ENCODE data around the gene NDUFS7. TPM values are rescaled to one million over a fixed set of nuclear protein-coding genes. Genes with fewer than 3 reads are reported as not detected.
A peak's percentile ranks its signal among the peaks of the same experiment; 100 is the strongest.

The NDUFS7 gene
- total and polyA plus RNA-seq, 9 donors = 67.7 to 106 (median 89.2) TPM

- H3K4me3 ChIP-seq (ENCODE audit: low read length) = no peak overlapping the region
Measured at GRCh38 chr19:1383017-1383311, 743 bp upstream of the NDUFS7 start.

GRCh38 chr19:1384085-1384462 is 367 bp downstream of the NDUFS7 start:
- Histone ChIP-seq H3K36me3 (ENCODE audit: control insufficient read depth, insufficient read depth, low read length) (peaks cover 28% of the 10 kb centered on the region), H3K27me3 (ENCODE audit: control insufficient read depth, insufficient read depth, low read length) (no peaks in the 10 kb centered on the region), H3K4me1 (ENCODE audit: control insufficient read depth, insufficient read depth, low read length) (peaks cover 27% of the 10 kb centered on the region), H3K27ac (ENCODE audit: low read length) (peak overlapping the region; percentile 97), H3K9me3 (replicated peaks; ENCODE audit: control insufficient read depth, low read depth, low read length) (no peaks in the 10 kb centered on the region), H3K4me3 (ENCODE audit: low read length) (peak overlapping the region; percentile 93)
- DNase-seq = no peak
- 2% methylated on average over 20 of the region's 23 CpGs for WGBS (ENCODE audit: insufficient coverage)

More at GRCh38 chr19:1383017-1383311, 743 bp upstream of the NDUFS7 start:
- H3K36me3 ChIP-seq (ENCODE audit: control insufficient read depth, insufficient read depth, low read length) = peaks cover 22% of the 10 kb centered on the region
- no peak for DNase-seq
- no peaks in the 10 kb centered on the region for H3K9me3 ChIP-seq (replicated peaks; ENCODE audit: control insufficient read depth, low read depth, low read length)
- H3K4me1 ChIP-seq (ENCODE audit: control insufficient read depth, insufficient read depth, low read length) = peaks cover 27% of the 10 kb centered on the region
- no peak overlapping the region for H3K27ac ChIP-seq (ENCODE audit: low read length)
- no peaks in the 10 kb centered on the region for H3K27me3 ChIP-seq (ENCODE audit: control insufficient read depth, insufficient read depth, low read length)
- WGBS (ENCODE audit: insufficient coverage) = 20% methylated on average over 9 of the region's 9 CpGs

- Histone ChIP-seq H3K9me3 (replicated peaks; ENCODE audit: control insufficient read depth, low read depth, low read length) (no peaks in the 10 kb centered on the region), H3K4me1 (ENCODE audit: control insufficient read depth, insufficient read depth, low read length) (peaks cover 27% of the 10 kb centered on the region)
Measured at GRCh38 chr19:1384478-1385110, 887 bp downstream of the NDUFS7 start.

GRCh38 chr19:1385816-1386215 is 2.1 kb downstream of the NDUFS7 start:
- Histone ChIP-seq H3K4me1 (ENCODE audit: control insufficient read depth, insufficient read depth, low read length) (peaks cover 23% of the 10 kb centered on the region), H3K27me3 (ENCODE audit: control insufficient read depth, insufficient read depth, low read length) (no peaks in the 10 kb centered on the region), H3K4me3 (ENCODE audit: low read length) (no peak overlapping the region), H3K9me3 (replicated peaks; ENCODE audit: control insufficient read depth, low read depth, low read length) (no peaks in the 10 kb centered on the region), H3K36me3 (ENCODE audit: control insufficient read depth, insufficient read depth, low read length) (peaks cover 44% of the 10 kb centered on the region), H3K27ac (ENCODE audit: low read length) (no peak overlapping the region)
- DNase-seq = no peak
- WGBS (ENCODE audit: insufficient coverage) = 87% methylated on average over 3 of the region's 3 CpGs

More at GRCh38 chr19:1384478-1385110, 887 bp downstream of the NDUFS7 start:
- no peak for DNase-seq
- peak overlapping the region; percentile 93 for H3K4me3 ChIP-seq (ENCODE audit: low read length)
- H3K36me3 ChIP-seq (ENCODE audit: control insufficient read depth, insufficient read depth, low read length) = peaks cover 33% of the 10 kb centered on the region
- H3K27ac ChIP-seq (ENCODE audit: low read length) = peak overlapping the region; percentile 97
- WGBS (ENCODE audit: insufficient coverage) = 15% methylated on average over 11 of the region's 17 CpGs
- H3K27me3 ChIP-seq (ENCODE audit: control insufficient read depth, insufficient read depth, low read length) = no peaks in the 10 kb centered on the region

- no peaks in the 10 kb centered on the region for H3K27me3 ChIP-seq (ENCODE audit: control insufficient read depth, insufficient read depth, low read length)
- no peak overlapping the region for H3K4me3 ChIP-seq (ENCODE audit: low read length)
- H3K27ac ChIP-seq (ENCODE audit: low read length) = no peak overlapping the region
- no peak for DNase-seq
- H3K9me3 ChIP-seq (replicated peaks; ENCODE audit: control insufficient read depth, low read depth, low read length) = no peaks in the 10 kb centered on the region
- whole genome bisulfite sequencing (ENCODE audit: insufficient coverage) = 87% methylated on average over 39 of the region's 39 CpGs
- H3K36me3 ChIP-seq (ENCODE audit: control insufficient read depth, insufficient read depth, low read length) = peaks cover 51% of the 10 kb centered on the region
- H3K4me1 ChIP-seq (ENCODE audit: control insufficient read depth, insufficient read depth, low read length) = peaks cover 12% of the 10 kb centered on the region
Measured at GRCh38 chr19:1386945-1387683, 3.4 kb downstream of the NDUFS7 start.

- no peaks in the 10 kb centered on the region for H3K9me3 ChIP-seq (replicated peaks; ENCODE audit: control insufficient read depth, low read depth, low read length)
- H3K4me1 ChIP-seq (ENCODE audit: control insufficient read depth, insufficient read depth, low read length) = peaks cover 8% of the 10 kb centered on the region
- no peak for DNase-seq
- H3K36me3 ChIP-seq (ENCODE audit: control insufficient read depth, insufficient read depth, low read length) = peaks cover 59% of the 10 kb centered on the region
- WGBS (ENCODE audit: insufficient coverage) = 91% methylated on average over 28 of the region's 45 CpGs
- H3K27ac ChIP-seq (ENCODE audit: low read length) = no peak overlapping the region
- H3K4me3 ChIP-seq (ENCODE audit: low read length) = no peak overlapping the region
- H3K27me3 ChIP-seq (ENCODE audit: control insufficient read depth, insufficient read depth, low read length) = no peaks in the 10 kb centered on the region
Measured at GRCh38 chr19:1387684-1388636, 4.3 kb downstream of the NDUFS7 start.

- H3K27me3 ChIP-seq (ENCODE audit: control insufficient read depth, insufficient read depth, low read length) = no peaks in the 10 kb centered on the region
- no peak for DNase-seq
- 94% methylated on average over 15 of the region's 17 CpGs for WGBS (ENCODE audit: insufficient coverage)
- H3K27ac ChIP-seq (ENCODE audit: low read length) = no peak overlapping the region
- peaks cover 8% of the 10 kb centered on the region for H3K4me1 ChIP-seq (ENCODE audit: control insufficient read depth, insufficient read depth, low read length)
- H3K4me3 ChIP-seq (ENCODE audit: low read length) = no peak overlapping the region
- H3K36me3 ChIP-seq (ENCODE audit: control insufficient read depth, insufficient read depth, low read length) = peaks cover 66% of the 10 kb centered on the region
- H3K9me3 ChIP-seq (replicated peaks; ENCODE audit: control insufficient read depth, low read depth, low read length) = no peaks in the 10 kb centered on the region
Measured at GRCh38 chr19:1388637-1389026, 4.9 kb downstream of the NDUFS7 start.

GRCh38 chr19:1389033-1389940 is 5.6 kb downstream of the NDUFS7 start:
- no peaks in the 10 kb centered on the region for H3K27me3 ChIP-seq (ENCODE audit: control insufficient read depth, insufficient read depth, low read length)
- peaks cover 7% of the 10 kb centered on the region for H3K4me1 ChIP-seq (ENCODE audit: control insufficient read depth, insufficient read depth, low read length)
- no peaks in the 10 kb centered on the region for H3K9me3 ChIP-seq (replicated peaks; ENCODE audit: control insufficient read depth, low read depth, low read length)
- 94% methylated on average over 25 of the region's 39 CpGs for WGBS (ENCODE audit: insufficient coverage)
- no peak for DNase-seq
- H3K4me3 ChIP-seq (ENCODE audit: low read length) = no peak overlapping the region
- peaks cover 72% of the 10 kb centered on the region for H3K36me3 ChIP-seq (ENCODE audit: control insufficient read depth, insufficient read depth, low read length)
- H3K27ac ChIP-seq (ENCODE audit: low read length) = no peak overlapping the region

- no peak overlapping the region for H3K4me3 ChIP-seq (ENCODE audit: low read length)
- peaks cover 69% of the 10 kb centered on the region for H3K36me3 ChIP-seq (ENCODE audit: control insufficient read depth, insufficient read depth, low read length)
- 92% methylated on average over 39 of the region's 42 CpGs for WGBS (ENCODE audit: insufficient coverage)
- no peak for DNase-seq
- no peaks in the 10 kb centered on the region for H3K9me3 ChIP-seq (replicated peaks; ENCODE audit: control insufficient read depth, low read depth, low read length)
- H3K27me3 ChIP-seq (ENCODE audit: control insufficient read depth, insufficient read depth, low read length) = no peaks in the 10 kb centered on the region
- H3K27ac ChIP-seq (ENCODE audit: low read length) = no peak overlapping the region
- H3K4me1 ChIP-seq (ENCODE audit: control insufficient read depth, insufficient read depth, low read length) = peaks cover 5% of the 10 kb centered on the region
Measured at GRCh38 chr19:1390890-1391423, 7.2 kb downstream of the NDUFS7 start.

Measured in muscle of leg (tissue), 11 donors.